GM12872 (cell line): ENCODE results near the gene CDH4.

Source experiments
- CTCF ChIP-seq: IDR thresholded peaks from 3 replicates; pipeline ENCODE4 v1.5.1; 2011; ENCODE audit warnings: low read depth, mild to moderate bottlenecking, low read length, moderate library complexity; ENCODE audit not compliant: insufficient read depth

The CDH4 gene

GRCh38 chr20:61810066-61810737, 558.1 kb downstream of the CDH4 start:
- no peak for TF ChIP-seq CTCF

GRCh38 chr20:61810738-61811135, 558.7 kb downstream of the CDH4 start:
- no peak for TF ChIP-seq CTCF

GRCh38 chr20:61811166-61811565, 559.1 kb downstream of the CDH4 start:
- no peak for TF ChIP-seq CTCF

- no peak for TF ChIP-seq CTCF
Measured at GRCh38 chr20:61812121-61812844, 560.2 kb downstream of the CDH4 start.

GRCh38 chr20:61812845-61813485, 560.9 kb downstream of the CDH4 start:
- TF ChIP-seq CTCF = no peak

GRCh38 chr20:61813791-61814190, 561.7 kb downstream of the CDH4 start:
- no peak for TF ChIP-seq CTCF

GRCh38 chr20:61814244-61814643, 562.2 kb downstream of the CDH4 start:
- no peak for TF ChIP-seq CTCF
